Neural progenitor cell (in vitro differentiated cells): ENCODE measurements around the gene SPATA31D3. TPM values are rescaled to one million over a fixed set of nuclear protein-coding genes. Genes with fewer than 3 reads are reported as not detected.

ENCODE experiments used
- DNase-seq: peaks from one replicate; pipeline ENCODE4 v3.0.0-alpha.2; 2016; ENCODE audit warnings: low spot score
- H2AFZ ChIP-seq: fragments of 200-600 bp; sonication (generic); replicated peaks from 2 replicates; pipeline ENCODE4 v1.6.1; 2016; ENCODE audit warnings: antibody characterized with exemption
- H3F3A ChIP-seq: fragments of 200-600 bp; sonication (generic); 2 replicates; pipeline ENCODE4 v1.6.1; 2016; ENCODE audit warnings: antibody characterized with exemption, low read depth
- H3K27ac ChIP-seq: fragments of 200-600 bp; sonication (generic); 2 replicates; pipeline ENCODE4 v1.5.1; 2016; ENCODE audit warnings: mild to moderate bottlenecking
- H3K27me3 ChIP-seq: fragments of 200-600 bp; sonication (generic); 2 replicates; pipeline ENCODE4 v1.6.1; 2016; ENCODE audit warnings: mild to moderate bottlenecking, moderate library complexity
- H3K36me3 ChIP-seq: fragments of 200-600 bp; sonication (generic); 2 replicates; pipeline ENCODE4 v1.5.1; 2016
- H3K4me1 ChIP-seq: fragments of 200-600 bp; sonication (generic); 2 replicates; pipeline ENCODE4 v1.6.1; 2016; ENCODE audit warnings: mixed run types
- H3K4me2 ChIP-seq: fragments of 200-600 bp; sonication (generic); 2 replicates; pipeline ENCODE4 v1.6.1; 2016
- H3K4me3 ChIP-seq: fragments of 200-600 bp; sonication (generic); 2 replicates; pipeline ENCODE4 v1.5.1; 2016
- H3K79me2 ChIP-seq: fragments of 200-600 bp; sonication (generic); 2 replicates; pipeline ENCODE4 v1.6.1; 2016; ENCODE audit warnings: low read depth
- H3K9ac ChIP-seq: fragments of 200-600 bp; sonication (generic); 2 replicates; pipeline ENCODE4 v1.6.1; 2016
- H3K9me3 ChIP-seq: fragments of 200-600 bp; sonication (generic); 2 replicates; pipeline ENCODE4 v1.5.1; 2016; ENCODE audit warnings: low read depth
- H4K20me1 ChIP-seq: fragments of 200-600 bp; sonication (generic); 2 replicates; pipeline ENCODE4 v1.6.1; 2016; ENCODE audit warnings: low read depth
- H3K27ac Mint-ChIP-seq: 3 replicates; pipeline ENCODE4 v1.8.0; 2021; ENCODE audit warnings: mixed read lengths
- H3K27me3 Mint-ChIP-seq: 2 replicates; pipeline ENCODE4 v1.8.0; 2022; ENCODE audit warnings: low read depth, mild to moderate bottlenecking, inconsistent platforms, moderate library complexity, mixed read lengths; ENCODE audit not compliant: insufficient read depth
- H3K36me3 Mint-ChIP-seq: 3 replicates; pipeline ENCODE4 v1.8.0; 2021; ENCODE audit warnings: mixed read lengths
- H3K4me1 Mint-ChIP-seq: 3 replicates; pipeline ENCODE4 v1.8.0; 2021; ENCODE audit warnings: mixed read lengths
- H3K4me3 Mint-ChIP-seq: 3 replicates; pipeline ENCODE4 v1.8.0; 2021; ENCODE audit warnings: mild to moderate bottlenecking, moderate library complexity, mixed read lengths
- H3K9me3 Mint-ChIP-seq: 3 replicates; pipeline ENCODE4 v1.8.0; 2020; ENCODE audit warnings: mixed read lengths
- CTCF ChIP-seq: fragments of 200-600 bp; sonication (generic); IDR thresholded peaks from 2 replicates; pipeline ENCODE4 v1.5.1; 2017; ENCODE audit warnings: antibody characterized with exemption, mild to moderate bottlenecking
- EZH2 ChIP-seq: fragments of 200-600 bp; sonication (generic); IDR thresholded peaks from 2 replicates; pipeline ENCODE4 v1.6.1; 2017; ENCODE audit warnings: antibody characterized with exemption, mild to moderate bottlenecking, moderate library complexity
- EZH2phosphoT487 ChIP-seq: fragments of 200-600 bp; sonication (generic); IDR thresholded peaks from 2 replicates; pipeline ENCODE4 v1.6.1; 2017; ENCODE audit warnings: antibody characterized with exemption
- total RNA-seq: library from RNA; depleted of rRNA; stranded (reverse); fragments of >200 nt; gene quantifications from 2 replicates; pipeline ENCODE4 v1.2.3, GENCODE V29; 2015; ENCODE audit warnings: low replicate concordance

SPATA31D3 gene
- total RNA-seq, 1 donor from 2014 or later = not detected

- Histone ChIP-seq H3K4me1 (no peaks in the 10 kb centered on the region), H3K9me3 (peaks cover 7% of the 10 kb centered on the region), H3K27ac (no peak overlapping the region), H3K9ac (no peak overlapping the region), H4K20me1 (no peaks in the 10 kb centered on the region), H3K79me2 (no peaks in the 10 kb centered on the region), H3K4me3 (no peak overlapping the region), H3F3A (no peaks in the 10 kb centered on the region), H3K4me2 (no peak overlapping the region), H2AFZ (no peak overlapping the region), H3K36me3 (no peaks in the 10 kb centered on the region), H3K27me3 (no peaks in the 10 kb centered on the region)
- Mint-ChIP-seq H3K4me1 (no peaks in the 10 kb centered on the region), H3K9me3 (peaks cover 33% of the 10 kb centered on the region), H3K27me3 (peaks cover 4% of the 10 kb centered on the region), H3K4me3 (no peak overlapping the region), H3K27ac (no peak overlapping the region), H3K36me3 (peaks cover 5% of the 10 kb centered on the region)
- DNase-seq = no peak
- TF ChIP-seq CTCF (no peak), EZH2phosphoT487 (no peak), EZH2 (no peak)
Observed at GRCh38 chr9:81953096-81953495, 9.8 kb downstream of the SPATA31D3 start.

GRCh38 chr9:81955625-81956024, 12.3 kb downstream of the SPATA31D3 start:
- no peaks in the 10 kb centered on the region for H3K27me3 ChIP-seq
- Mint-ChIP-seq H3K4me3 (no peak overlapping the region), H3K27ac (no peak overlapping the region), H3K9me3 (peaks cover 33% of the 10 kb centered on the region), H3K4me1 (no peaks in the 10 kb centered on the region), H3K27me3 (peaks cover 4% of the 10 kb centered on the region), H3K36me3 (peaks cover 5% of the 10 kb centered on the region)
- peaks cover 7% of the 10 kb centered on the region for H3K9me3 ChIP-seq
- no peak overlapping the region for H3K4me2 ChIP-seq
- no peaks in the 10 kb centered on the region for H3F3A ChIP-seq
- no peak overlapping the region for H3K27ac ChIP-seq
- no peaks in the 10 kb centered on the region for H3K4me1 ChIP-seq
- no peak overlapping the region for H3K4me3 ChIP-seq
- no peak for DNase-seq
- H4K20me1 ChIP-seq = no peaks in the 10 kb centered on the region
- TF ChIP-seq EZH2phosphoT487 = no peak
- H3K36me3 ChIP-seq = no peaks in the 10 kb centered on the region
- H2AFZ ChIP-seq = no peak overlapping the region
- H3K79me2 ChIP-seq = no peaks in the 10 kb centered on the region
- no peak overlapping the region for H3K9ac ChIP-seq

- Mint-ChIP-seq H3K4me1 (no peaks in the 10 kb centered on the region), H3K4me3 (no peak overlapping the region)
Observed at GRCh38 chr9:81964218-81965171, 21.2 kb downstream of the SPATA31D3 start.

More at GRCh38 chr9:81964218-81965171, 21.2 kb downstream of the SPATA31D3 start:
- no peaks in the 10 kb centered on the region for H3F3A ChIP-seq
- no peak for DNase-seq
- Mint-ChIP-seq H3K9me3 (peaks cover 15% of the 10 kb centered on the region), H3K27ac (no peak overlapping the region), H3K27me3 (peaks cover 6% of the 10 kb centered on the region), H3K36me3 (no peaks in the 10 kb centered on the region)
- no peaks in the 10 kb centered on the region for H3K79me2 ChIP-seq
- H3K36me3 ChIP-seq = no peaks in the 10 kb centered on the region
- H3K9ac ChIP-seq = no peak overlapping the region
- no peak overlapping the region for H3K4me3 ChIP-seq
- no peaks in the 10 kb centered on the region for H3K27me3 ChIP-seq
- H3K4me1 ChIP-seq = no peaks in the 10 kb centered on the region
- no peaks in the 10 kb centered on the region for H4K20me1 ChIP-seq
- no peak for TF ChIP-seq EZH2
- TF ChIP-seq EZH2phosphoT487 = no peak
- no peak for TF ChIP-seq CTCF
- H3K9me3 ChIP-seq = no peaks in the 10 kb centered on the region
- H3K4me2 ChIP-seq = no peak overlapping the region
- no peak overlapping the region for H3K27ac ChIP-seq
- H2AFZ ChIP-seq = no peak overlapping the region
